Left lung (tissue), 10 donors: ENCODE measurements around the gene RTTN. TPM values are rescaled to one million over a fixed set of nuclear protein-coding genes. Genes with fewer than 3 reads are reported as not detected.
"Not testable (repeated sequence)": the region's sequence is repeated elsewhere in the genome, so short reads cannot be mapped to it uniquely, and the experiment has no call there.

Experiments used
- ATAC-seq: fragments of 200-7000 bp; cut with Tn5 transposase; one replicate; pipeline ENCODE4 v1.9.1; 2020; ENCODE audit warnings: moderate library complexity
- DNase-seq, 4 donors: peaks; one replicate each; pipeline ENCODE4 v3.0.0-alpha.2; 2013 to 2020
- H3K27ac ChIP-seq, 2 donors: fragments of 200-600 bp; sonication (generic) in 1 of 2; one replicate each; pipeline versions ENCODE4 v1.5.0 to v1.8.0; 2020 to 2021
- H3K27me3 ChIP-seq, 2 donors: fragments of 200-600 bp; sonication (generic) in 1 of 2; one replicate each; pipeline versions ENCODE4 v1.5.0 to v1.8.0; 2020 to 2021
- H3K36me3 ChIP-seq, 2 donors: fragments of 200-600 bp; sonication (generic) in 1 of 2; one replicate each; pipeline versions ENCODE4 v1.5.0 to v1.8.0; 2020 to 2021
- H3K4me1 ChIP-seq, 2 donors: fragments of 200-600 bp; one replicate each; pipeline ENCODE4 v1.8.0; 2021
- H3K4me3 ChIP-seq, 2 donors: fragments of 200-600 bp; sonication (generic) in 1 of 2; one replicate each; pipeline versions ENCODE4 v1.5.0 to v1.8.0; 2020 to 2021; ENCODE audit warnings: mild to moderate bottlenecking in 1 of 2
- H3K9me3 ChIP-seq, 2 donors: fragments of 200-600 bp; sonication (generic) in 1 of 2; one replicate each; pipeline versions ENCODE4 v1.5.0 to v1.8.0; 2020 to 2021
- CTCF ChIP-seq, 2 donors: fragments of 200-600 bp; sonication (generic) in 1 of 2; IDR thresholded peaks; one replicate each; pipeline versions ENCODE4 v1.5.0 to v1.8.0; 2021; ENCODE audit warnings: antibody characterized with exemption in 2 of 2
- intact Hi-C, 2 donors: fragments of 100-400 bp; cut with DNase I; formaldehyde crosslinking; loops; one replicate each; pipeline versions ENCODE4 v1.11.2 to v1.14.2; 2022
- polyA plus RNA-seq, 6 donors: library from polyadenylated mRNA; unstranded; fragments of 120-200 nt; gene quantifications; one replicate each; pipeline ENCODE4 v1.2.1, GENCODE V29; 2013; ENCODE audit not compliant: insufficient read length in 6 of 6
- total RNA-seq, 2 donors: library from RNA; stranded (reverse); fragmentation: NEBNext Ultra II Directional; extraction: Animal tissue kit (Norgen Biotek cat#: 25700); gene quantifications; one replicate each; pipeline ENCODE4 v1.2.1, GENCODE V29; 2021
- donor health status: DM: no; HTN: yes; CAD: no.
- donor health status: DM: no; HTN: no; CAD: no.

RTTN gene
- total and polyA plus RNA-seq, 8 donors, result 9.8 to 25.4 (median 21.1) TPM

GRCh38 chr18:69980982-69981804 is 224.3 kb downstream of the RTTN start:
- Histone ChIP-seq H3K27me3 (no peaks in the 10 kb centered on the region), H3K27ac (no peak overlapping the region), H3K36me3 (peaks cover 0 to 10% of the 10 kb centered on the region in 2 donors), H3K4me1 (no peaks in the 10 kb centered on the region), H3K4me3 (no peak overlapping the region), H3K9me3 (peaks cover 0 to 16% of the 10 kb centered on the region in 2 donors)
- intact Hi-C loops, result no loop called here
- no peak for ATAC-seq
- TF ChIP-seq CTCF (IDR thresholded peaks at IDR 0.05), result no peak
- DNase-seq, result no peak

- intact Hi-C loops, result no loop called here
- Histone ChIP-seq H3K27me3 (no peaks in the 10 kb centered on the region), H3K27ac (no peak overlapping the region), H3K36me3 (peaks cover 0 to 10% of the 10 kb centered on the region in 2 donors), H3K4me1 (no peaks in the 10 kb centered on the region), H3K4me3 (no peak overlapping the region), H3K9me3 (peaks cover 0 to 20% of the 10 kb centered on the region in 2 donors)
- no peak for TF ChIP-seq CTCF (IDR thresholded peaks at IDR 0.05)
- ATAC-seq (no peak), DNase-seq (no peak)
Measured at GRCh38 chr18:69980509-69980908, 225.0 kb downstream of the RTTN start.

- H3K27me3 ChIP-seq, result no peaks in the 10 kb centered on the region
- no peak overlapping the region for H3K27ac ChIP-seq
- ATAC-seq (no peak), DNase-seq (no peak)
- H3K4me1 ChIP-seq, result no peaks in the 10 kb centered on the region
- H3K36me3 ChIP-seq, result peaks cover 0 to 10% of the 10 kb centered on the region in 2 donors
- intact Hi-C loops, result no loop called here
- no peak overlapping the region for H3K4me3 ChIP-seq
- peaks cover 0 to 26% of the 10 kb centered on the region in 2 donors for H3K9me3 ChIP-seq
- no peak for TF ChIP-seq CTCF (IDR thresholded peaks at IDR 0.05)
Measured at GRCh38 chr18:69978732-69979715, 226.5 kb downstream of the RTTN start.

GRCh38 chr18:69975294-69975693 is 230.2 kb downstream of the RTTN start:
- intact Hi-C loops, H3K4me1 ChIP-seq, H3K27me3 ChIP-seq, H3K27ac ChIP-seq, H3K4me3 ChIP-seq, DNase-seq, ATAC-seq: not testable (repeated sequence)
- Histone ChIP-seq H3K9me3 (peaks cover 0 to 41% of the 10 kb centered on the region in 2 donors), H3K36me3 (peaks cover 0 to 10% of the 10 kb centered on the region in 2 donors)

- no peaks in the 10 kb centered on the region for H3K4me1 ChIP-seq
- no peak overlapping the region for H3K4me3 ChIP-seq
- no peak for DNase-seq
- H3K27me3 ChIP-seq, result no peaks in the 10 kb centered on the region
- H3K36me3 ChIP-seq, result peaks cover 0 to 10% of the 10 kb centered on the region in 2 donors
- intact Hi-C loops, result no loop called here
- H3K9me3 ChIP-seq, result peaks cover 0 to 41% of the 10 kb centered on the region in 2 donors
- H3K27ac ChIP-seq, result no peak overlapping the region
- no peak for ATAC-seq
- no peak for TF ChIP-seq CTCF (IDR thresholded peaks at IDR 0.05)
Measured at GRCh38 chr18:69974365-69974764, 231.1 kb downstream of the RTTN start.
